Suppressor macrophage treated with lipopolysaccharide for 1 hour (primary cell): ENCODE data around the gene SARNP.
"Not testable (repeated sequence)": the region's sequence is repeated elsewhere in the genome, so short reads cannot be mapped to it uniquely, and the experiment has no call there.

Source experiments
- DNase-seq, 3 donors: peaks; one replicate each; pipeline ENCODE4 v3.0.0-alpha.2; 2020 to 2022

The SARNP gene, protein sequence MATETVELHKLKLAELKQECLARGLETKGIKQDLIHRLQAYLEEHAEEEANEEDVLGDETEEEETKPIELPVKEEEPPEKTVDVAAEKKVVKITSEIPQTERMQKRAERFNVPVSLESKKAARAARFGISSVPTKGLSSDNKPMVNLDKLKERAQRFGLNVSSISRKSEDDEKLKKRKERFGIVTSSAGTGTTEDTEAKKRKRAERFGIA

DNA sequence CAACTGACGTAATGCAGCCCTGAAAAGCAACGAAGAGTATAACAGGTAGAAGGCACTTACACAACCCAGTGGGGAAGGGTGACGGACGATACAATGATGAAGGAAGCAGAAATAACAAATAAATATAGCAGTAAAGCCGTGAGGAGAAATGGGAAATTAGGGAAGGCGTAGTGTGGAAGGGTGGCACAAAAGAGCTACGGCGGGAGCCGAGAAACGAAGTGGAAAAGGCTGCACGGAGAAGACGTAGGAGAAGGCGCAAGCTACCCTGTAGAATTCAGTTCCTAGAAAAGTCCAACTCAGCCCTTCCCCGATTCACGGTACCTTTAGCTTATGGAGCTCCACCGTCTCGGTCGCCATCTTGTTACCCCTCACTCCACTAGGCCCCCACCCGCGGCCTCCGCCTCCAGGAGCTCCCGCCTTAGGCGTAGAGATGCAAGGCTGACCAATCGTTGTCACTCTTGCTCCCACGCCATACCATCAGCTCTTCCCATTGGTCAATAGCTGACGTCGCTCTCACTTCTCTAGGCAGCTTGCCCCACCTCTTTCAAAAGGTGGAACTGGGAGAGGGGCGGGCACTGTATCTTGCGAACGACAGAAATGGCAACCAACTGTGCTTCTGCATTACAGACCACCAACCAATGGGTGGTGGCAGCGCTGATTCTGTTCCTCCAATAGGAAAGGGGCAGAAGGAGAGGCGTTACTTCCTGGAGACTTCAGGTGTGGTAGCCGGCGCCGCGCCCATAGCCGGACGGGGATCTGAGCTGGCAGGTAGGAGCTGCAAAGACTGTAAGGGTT, at the start of gene SARNP, which contains the start of gene ORMDL2:
Gene SARNP, minus strand, starts transcription at position 380 of the 795 bp plus-strand sequence. Its CDS starts 23 bp downstream, at position 357.
Gene ORMDL2, plus strand, starts transcription at position 697 of the 795 bp plus-strand sequence. CDS start 959 bp downstream, outside the sequence.
- peak; percentile 97 to 100 (median 99) for DNase-seq

DNA sequence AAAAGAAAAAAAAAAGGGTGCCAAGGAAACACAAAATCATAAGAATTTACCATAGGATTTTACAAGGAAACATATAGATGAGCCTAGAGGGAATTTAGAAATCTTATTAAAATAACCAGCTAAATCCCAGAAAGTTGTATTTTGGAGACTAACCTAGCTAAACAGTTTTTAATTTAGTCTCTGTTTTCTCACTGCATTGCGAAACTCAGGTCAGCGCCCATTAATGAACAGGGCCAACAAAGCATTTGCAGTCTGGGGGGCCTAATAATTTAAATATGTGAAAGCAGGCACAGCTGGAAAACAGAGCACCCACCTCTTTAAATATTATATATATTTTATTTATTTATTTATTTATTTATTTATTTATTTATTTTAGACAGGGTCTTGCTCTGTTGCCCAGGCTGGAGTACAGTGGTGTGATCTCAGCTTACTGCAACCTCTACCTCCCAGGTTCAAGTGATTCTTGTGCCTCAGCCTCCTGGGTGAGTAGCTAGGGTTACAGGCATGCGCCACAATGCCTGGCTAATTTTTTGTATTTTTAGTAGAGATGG, 49.0 kb upstream of the SARNP start:
- DNase-seq, result not testable (repeated sequence)

DNA sequence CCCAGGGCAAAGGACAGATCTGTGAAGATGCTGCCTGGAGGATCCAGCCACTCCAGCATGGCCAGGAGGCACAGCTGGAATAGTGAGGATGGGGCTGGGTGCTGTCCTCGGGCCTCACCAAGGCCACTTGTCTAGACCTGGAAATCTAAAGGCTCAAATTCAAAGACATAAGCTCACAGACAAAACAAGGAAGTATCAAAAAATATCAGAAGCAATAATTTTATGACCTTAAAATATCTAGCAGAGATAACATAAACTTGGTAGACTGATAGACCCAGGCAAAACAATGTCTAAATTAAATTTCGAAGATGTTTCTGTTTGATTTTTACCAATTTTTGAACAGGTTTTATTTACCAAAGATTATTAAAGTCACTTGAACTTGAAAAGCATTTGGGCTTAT, 47.8 kb upstream of the SARNP start:
- DNase-seq, result no peak

DNA sequence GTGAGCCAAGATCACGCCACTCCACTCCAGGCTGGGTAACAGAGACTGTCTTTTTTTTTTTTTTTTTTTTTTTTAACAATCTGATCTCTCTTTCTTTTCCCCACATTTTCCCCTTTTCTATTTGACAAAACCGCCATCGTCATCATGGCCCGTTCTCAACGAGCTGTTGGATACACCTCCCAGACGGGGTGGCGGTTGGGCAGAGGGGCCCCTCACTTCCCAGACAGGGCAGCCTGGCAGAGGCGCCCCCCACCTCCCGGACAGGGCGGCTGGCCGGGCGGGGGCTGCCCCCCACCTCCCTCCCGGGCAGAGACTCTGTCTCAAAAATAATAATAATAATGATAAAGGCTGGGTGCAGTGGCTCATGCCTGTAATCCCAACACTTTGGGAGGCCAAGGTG, 45.4 kb upstream of the SARNP start:
- DNase-seq, result not testable (repeated sequence)

DNA sequence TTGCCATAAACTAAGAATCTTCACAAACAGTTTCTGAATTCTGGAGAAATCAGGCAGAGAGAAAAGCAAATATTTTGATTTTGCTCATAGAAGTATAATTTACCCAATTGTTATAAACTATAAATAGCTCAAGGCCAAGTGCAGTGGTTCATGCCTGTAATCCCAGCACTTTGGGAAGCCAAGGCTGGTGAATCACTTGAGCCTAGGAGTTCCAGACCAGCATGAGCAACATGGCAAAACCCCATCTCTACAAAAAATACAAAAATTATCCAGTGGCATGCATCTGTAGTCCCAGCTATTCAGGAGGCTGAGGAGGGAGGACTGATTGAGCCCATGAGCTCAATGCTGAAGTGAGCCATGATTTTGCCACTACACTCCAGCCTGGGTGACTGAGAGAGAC, 44.8 kb upstream of the SARNP start:
- DNase-seq, result no peak

DNA sequence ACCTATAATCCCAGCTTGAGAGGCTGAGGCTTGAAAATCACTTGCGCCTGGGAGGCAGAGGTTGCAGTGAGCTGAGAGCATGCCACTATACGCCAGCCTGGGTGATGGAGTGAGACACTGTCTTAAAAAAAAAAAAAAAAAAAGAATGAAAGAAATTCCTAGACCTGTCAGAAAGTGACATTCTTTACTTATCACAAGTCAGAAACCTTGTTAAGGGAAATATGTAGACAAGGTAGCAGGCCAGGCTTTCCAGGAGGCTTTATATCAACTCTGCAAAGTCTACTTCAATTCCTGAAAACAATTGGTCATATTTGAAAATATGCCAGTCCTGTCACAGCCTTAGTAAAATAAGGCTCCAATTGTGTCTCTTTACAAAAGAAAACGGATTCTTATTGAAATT, 44.3 kb upstream of the SARNP start:
- no peak for DNase-seq

DNA sequence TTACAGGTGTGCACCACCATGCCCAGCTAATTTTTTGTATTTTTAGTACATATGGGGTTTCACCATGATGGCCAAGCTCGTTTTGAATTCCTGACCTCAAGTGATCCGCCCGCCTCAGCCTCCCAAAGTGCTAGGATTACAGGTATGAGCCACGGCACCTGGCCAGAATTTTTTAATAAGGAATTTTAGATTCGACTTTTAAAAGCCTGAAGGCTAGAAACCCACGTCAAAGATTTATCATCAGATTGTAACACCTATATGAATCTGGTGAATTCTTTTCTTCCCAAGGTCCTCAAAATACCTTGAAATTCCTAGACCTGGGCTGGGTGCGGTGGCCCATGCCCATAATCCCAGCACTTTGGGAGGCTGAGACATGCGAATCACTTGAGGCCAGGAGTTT, 43.9 kb upstream of the SARNP start:
- DNase-seq, result no peak

DNA sequence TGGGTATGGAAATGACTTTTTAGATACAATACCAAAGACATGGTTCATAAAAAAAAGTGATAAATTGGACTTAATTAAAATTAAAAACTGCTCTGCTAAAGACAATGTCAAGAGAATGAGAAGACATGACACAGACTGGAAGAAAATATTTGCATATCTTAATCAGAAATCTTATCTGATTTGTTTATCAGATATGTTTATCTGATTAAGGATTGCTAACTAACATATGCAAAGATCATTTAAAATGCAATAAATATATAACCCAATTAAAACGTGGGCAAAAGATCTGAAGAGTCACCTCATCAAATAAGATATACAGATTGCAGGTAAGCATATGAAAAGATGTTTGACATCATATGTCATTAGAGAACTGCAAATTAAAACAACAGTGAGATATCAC, 35.2 kb upstream of the SARNP start:
- DNase-seq, result no peak

DNA sequence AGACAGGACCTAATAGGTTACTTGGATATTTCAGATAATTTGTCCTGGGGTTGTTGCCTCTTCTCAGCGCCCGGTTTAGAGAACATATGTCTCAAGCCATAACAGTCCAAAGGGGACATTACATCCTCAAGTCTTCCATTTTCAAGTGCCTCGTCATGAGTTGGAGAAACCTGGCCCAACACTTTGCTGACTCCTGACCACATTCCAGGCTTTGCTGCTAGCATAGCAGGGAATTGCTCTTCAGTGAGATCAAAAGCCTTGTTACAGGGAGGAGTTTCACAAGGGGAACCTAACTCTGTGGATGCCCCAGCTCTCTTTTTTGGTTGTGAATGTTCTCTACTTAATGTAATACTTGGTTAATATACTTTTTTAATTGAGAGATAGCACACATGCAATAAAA, 33.4 kb upstream of the SARNP start:
- DNase-seq, result no peak

DNA sequence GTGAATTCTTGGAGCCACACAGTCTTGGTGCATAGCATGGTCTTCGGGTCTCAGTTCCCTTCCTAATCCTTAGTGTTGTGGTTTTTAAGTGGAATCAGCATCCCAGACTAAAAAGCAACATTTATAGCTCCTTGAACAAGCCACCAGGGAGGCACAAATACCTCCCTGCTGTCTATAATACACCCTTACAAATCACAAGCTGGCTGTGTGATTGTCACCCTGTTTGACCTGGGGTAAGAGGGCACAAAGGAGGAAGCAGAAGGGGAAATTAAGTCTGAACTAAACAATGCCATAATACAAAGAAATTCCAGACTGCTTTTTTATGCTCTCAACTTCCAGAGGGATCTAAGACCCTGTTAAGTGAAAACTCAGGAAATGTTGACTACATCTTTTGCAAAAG, 32.9 kb upstream of the SARNP start:
- peak in 1 of 3 donors; percentile 29 for DNase-seq

DNA sequence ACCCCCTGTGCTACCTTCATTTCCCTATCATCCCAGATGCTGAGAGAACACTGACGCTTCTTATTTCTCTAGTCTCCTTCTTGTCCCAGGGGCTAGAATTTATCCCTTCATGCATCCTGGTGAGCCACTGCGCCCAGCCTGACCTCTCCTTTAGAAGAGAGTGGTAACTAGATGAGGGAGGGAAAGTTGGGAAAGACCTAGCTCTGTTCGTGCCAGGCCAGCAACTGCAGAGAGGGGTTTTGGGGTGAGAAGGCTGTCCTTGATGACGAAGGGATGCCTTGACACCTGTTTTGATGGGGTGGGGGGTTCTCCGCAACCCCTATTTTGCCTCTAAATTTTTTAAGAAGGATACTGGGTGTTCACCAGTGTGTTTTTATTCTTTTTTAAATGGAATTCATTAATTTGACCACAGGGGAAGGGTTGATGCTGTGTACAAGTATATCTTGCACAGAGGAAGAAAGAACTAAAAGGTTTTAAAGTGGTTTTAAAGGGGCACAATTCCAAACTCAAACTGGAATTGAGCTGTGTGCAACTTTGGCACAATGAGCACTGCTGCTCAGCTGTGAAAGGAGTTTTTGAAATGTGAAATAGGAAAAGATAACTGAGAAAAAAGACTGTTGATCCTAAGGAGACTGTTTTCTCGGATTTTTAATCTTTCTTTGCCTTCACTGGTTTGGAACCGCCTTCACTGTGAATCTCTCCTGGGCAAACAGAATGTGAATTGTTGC, 32.3 kb upstream of the SARNP start:
- DNase-seq, result no peak

DNA sequence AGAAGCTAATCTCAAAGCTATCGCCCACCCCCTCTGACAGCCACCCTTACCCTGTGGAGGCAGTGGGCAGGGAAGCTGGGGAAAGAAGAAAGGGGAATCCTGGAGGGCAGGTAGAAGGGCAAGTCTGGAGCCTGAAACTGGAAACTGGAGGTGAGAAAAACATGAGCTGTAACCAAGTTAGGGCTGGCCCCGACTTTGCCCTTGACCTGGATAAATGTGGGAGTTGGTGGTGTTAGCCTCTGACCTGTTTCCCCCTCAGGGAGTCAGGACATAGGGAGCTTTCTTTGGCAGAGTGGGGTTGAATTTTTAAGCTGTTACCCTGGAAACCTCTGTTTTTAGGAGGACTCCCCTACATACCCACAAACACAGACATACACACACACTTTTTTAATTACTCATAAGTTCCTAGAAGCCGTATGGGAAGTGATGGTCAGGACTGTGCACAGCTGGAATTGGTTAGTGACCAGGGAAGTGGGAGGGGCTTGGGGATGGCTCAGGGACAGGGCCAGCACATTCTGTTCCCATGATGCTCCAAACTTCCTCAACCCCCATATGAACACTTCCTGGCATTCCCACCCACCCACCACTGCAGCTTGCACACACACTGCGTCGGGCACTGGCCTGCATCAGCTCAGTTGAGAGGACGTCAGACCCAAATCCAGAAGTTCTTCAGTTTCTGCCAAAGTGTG, 30.2 kb upstream of the SARNP start:
- DNase-seq, result peak; percentile 98 to 99 (median 98)

DNA sequence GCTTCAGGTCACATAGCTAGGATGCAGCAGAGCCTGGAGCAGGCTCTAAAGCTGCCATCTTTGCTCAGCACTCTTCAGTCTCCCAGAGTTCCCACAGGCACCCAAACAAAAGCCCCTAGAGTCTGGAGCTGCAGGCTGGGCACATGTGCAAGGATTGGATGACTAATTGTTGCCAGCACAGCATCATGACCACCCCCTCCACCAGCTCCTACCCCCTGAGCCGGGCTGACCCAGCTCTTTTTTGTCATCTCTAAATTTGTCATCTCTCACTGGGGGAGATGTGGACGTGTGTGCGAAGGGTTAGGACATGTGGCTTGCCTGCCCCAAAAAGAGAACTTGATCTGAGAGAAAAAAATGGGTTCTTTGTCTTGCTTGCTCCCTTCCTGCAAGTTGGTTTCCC, 29.5 kb upstream of the SARNP start:
- peak; percentile 95 to 98 (median 95) for DNase-seq

DNA sequence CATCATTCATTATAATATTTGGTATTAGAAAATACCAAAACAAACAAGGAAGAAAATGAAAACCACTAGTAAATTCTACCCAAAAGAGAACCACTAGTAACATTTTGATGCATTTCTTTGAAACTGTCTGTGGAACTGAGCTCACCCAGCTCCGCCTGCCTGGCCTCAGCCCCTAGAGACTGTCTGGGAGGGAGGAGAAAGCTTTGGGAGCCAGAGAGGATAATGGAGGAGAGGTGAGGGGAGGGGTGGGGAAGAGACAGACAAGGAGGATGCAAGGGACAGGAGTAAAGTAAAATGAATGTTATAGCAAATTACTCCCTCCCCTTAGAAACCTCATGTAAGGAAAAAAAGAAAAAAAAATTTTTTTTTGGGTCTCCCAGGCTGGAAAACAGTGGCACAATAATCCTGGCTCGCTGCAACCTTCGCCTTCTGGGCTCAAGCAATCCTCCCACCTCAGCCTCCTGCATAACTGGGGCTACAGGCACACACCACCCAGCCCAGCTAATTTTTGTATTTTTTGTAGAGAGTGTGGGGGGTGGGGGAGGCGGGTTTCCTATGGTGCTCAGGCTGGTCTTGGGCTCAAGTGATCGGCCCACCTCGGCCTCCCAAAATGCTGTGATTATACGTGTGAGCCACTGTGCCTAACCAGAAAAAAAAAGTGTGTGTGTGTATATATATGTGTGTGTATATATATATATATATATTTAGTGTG, 28.4 kb upstream of the SARNP start:
- DNase-seq, result no peak

DNA sequence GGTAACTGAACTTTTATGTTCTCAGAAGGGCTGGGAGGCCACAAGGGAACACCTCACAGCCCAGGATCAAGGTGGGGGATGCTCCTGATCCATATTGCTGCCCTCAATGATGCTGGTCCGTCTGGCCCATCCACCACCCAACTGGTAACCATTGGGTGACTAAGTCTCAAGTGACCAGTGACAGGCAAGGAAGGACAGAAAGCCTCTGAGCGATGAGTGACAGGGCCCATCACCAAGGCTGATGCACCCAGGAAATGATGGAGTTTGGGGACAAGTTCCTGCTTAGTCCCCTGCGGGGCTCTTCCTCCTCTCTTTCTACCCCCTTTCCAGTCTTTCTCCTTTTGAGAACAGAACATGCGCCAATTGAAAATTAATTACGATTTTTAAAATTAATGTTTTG, 27.8 kb upstream of the SARNP start:
- DNase-seq, result peak; percentile 91 to 96 (median 94)

DNA sequence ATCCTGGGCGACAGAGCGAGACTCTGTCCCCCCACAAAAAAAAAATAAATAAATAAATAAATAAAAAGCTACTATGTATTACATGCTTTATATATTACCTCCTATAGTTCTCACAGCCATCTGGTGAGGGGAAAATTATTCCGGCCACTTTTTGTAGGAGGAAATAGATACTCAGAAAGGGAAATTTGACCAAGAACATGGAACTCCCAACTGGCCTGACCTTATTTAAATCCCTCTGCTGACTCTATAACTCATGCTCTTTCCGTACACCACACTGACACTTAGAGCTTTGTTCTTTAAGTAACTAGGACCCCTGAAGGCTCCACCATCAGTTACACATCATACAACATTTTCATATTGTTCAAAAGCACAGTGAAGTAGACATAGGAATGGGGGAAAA, 27.4 kb upstream of the SARNP start:
- DNase-seq, result peak; percentile 69 to 88 (median 84)

DNA sequence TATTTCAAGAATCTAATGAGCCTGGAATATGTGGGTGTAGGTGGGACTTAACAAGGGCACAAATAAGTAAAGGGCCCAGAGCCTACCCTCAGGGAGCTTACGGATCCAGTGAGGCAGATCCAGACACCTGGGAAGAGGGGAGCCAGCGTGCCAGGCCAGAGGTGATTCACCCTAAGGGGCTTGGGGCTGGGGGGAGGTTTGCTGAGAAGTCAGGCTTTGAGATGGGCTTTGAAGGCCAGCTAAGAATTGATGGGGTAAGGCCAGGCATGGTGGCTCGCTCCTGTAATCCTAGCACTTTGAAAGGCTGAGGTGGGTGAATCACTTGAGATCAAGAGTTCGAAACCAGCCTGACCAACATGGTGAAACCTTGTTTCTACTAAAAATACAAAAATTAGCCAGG, 25.9 kb upstream of the SARNP start:
- no peak for DNase-seq

DNA sequence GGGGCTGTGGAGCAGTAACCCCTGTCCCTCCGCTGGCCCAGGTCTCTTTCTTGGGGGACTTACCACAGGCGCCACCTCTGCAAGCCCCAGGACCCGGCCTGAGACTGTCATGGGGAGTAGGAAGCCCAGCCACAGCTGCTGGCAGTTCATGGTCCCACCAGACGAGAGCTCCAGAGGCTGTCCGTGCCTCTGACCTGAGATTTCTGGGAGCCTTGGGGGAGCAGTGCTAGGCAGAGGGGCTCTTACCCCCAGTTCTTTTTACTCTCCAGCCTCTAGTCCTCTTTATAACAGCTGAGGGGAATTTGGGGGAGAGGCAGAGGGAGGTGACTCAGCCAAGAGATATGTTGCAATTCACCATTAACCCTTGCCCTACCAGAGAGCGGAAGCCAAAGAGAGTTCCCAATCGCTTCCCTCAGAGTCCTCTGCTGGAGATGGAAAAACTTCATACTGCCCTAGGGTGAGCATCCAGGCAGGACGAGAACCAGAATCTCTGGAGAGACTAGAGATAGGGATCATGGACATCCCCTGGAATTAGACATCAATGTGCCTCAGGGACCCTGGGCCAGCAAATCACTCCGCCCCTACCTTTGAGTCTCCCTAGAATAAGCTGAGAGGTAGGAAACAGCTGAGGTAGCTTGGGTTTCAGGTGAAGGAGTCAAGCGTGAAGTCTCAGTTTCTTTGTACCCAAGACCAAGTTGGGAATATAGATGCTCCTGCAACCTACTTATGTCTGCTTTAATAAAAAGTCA, 25.3 kb upstream of the SARNP start, which contains the start of gene MMP19:
Gene MMP19, minus strand, starts transcription at position 256 of the 749 bp plus-strand sequence. Its CDS starts 106 bp downstream, at position 150.
- peak; percentile 87 to 92 (median 91) for DNase-seq

DNA sequence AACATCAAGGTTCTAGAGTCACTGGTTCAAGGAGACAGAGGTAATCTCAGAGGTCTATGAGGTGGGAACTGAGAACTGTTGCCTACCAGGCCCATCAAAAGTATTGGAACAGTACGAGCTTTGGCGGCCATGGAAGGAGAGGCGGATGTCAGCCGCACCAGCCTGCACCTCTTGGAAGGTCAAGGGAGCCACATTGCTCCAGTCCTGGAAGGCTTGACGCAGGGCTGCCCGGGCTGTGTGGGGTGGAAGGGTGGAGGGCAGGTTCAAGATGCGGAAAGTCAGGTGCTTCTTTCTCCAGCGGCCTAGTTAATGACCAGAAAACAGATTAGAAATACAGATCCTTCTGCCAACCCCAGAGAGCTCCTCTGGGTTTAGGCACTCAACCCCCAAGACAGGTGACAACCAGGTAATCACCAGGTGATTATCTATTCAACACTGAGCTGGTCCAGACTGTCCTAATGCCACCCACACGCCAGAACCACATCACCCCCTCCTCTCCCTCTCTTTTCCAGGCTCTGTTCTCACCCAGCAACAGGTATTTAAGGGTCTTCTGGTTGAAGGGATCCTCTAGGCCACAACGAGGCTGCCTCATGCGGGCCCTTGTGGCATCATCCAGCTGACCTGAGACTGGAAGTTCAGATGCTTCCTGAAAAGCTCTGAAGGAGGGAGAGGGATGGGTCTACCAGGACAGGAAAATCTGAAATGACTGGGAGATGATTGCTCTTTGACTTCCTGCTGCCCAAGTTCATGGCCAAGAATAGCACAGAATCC, 23.2 kb upstream of the SARNP start:
- DNase-seq, result peak in 2 of 3 donors; percentile 26 to 32
